NCI-H1092 (cell line): ENCODE measurements around the gene LAMA4.

Experiments
- DNase-seq: peaks from one replicate; lab custom pipeline; 2025; lab: John Stamatoyannopoulos, UW

The LAMA4 gene

DNA sequence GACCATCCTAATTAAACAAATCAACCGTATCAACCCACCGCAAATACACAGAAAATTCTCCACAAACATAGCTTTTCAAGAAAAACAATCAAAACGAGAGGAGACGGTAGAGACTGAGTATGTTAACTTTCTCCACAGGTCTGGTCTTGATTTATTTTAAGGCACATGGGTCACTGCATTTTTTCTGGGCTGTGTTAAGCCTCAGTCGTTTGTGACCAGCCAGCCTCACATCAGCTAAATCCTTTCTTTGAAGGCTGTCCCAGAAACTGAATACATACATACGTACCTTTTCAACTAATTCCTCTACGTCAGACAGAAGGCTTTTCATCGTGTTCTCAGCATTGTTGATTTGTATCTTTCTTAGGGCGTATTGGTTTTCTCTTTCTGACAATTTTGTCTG is 69.4 kb downstream of the LAMA4 start:
- DNase-seq: no peak

DNA sequence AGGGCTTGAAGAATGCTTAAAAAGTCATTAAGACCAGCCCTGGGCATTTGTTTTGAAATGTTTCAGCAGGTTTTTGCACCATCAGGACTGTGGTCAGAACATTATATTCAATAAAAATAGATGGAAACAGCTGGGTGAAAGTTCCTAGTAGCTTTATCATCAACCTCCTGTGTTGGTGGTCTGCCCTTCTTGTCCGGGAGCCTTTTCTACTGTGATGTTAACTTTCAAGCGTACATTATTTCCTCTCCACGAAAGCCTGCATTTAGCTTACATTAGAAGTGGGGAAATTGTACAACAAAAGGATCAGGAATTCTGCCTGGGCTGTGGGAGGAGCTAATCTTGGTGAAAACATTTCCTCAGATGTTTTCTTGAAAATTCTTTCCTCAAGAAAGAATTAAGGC is 71.1 kb downstream of the LAMA4 start:
- no peak for DNase-seq

DNA sequence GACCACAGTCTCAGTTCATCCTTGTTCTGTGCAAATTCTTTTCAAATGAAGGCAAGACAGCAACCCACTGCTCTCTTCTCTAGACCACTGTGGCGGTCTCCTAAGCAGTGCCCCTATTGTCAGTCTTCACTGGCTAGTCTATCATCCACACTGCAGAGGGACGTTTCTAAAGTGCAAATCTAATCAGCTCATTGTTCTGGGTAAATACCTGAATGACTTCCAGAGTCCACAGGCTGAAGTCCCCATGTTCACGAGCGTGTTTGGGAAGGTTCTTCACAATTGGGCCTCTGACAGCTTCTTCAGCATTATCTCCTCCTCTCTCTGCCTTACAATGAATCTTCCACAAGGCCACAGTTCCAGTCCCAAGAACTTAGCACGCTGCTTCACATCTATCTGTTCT is 73.2 kb downstream of the LAMA4 start:
- no peak for DNase-seq

DNA sequence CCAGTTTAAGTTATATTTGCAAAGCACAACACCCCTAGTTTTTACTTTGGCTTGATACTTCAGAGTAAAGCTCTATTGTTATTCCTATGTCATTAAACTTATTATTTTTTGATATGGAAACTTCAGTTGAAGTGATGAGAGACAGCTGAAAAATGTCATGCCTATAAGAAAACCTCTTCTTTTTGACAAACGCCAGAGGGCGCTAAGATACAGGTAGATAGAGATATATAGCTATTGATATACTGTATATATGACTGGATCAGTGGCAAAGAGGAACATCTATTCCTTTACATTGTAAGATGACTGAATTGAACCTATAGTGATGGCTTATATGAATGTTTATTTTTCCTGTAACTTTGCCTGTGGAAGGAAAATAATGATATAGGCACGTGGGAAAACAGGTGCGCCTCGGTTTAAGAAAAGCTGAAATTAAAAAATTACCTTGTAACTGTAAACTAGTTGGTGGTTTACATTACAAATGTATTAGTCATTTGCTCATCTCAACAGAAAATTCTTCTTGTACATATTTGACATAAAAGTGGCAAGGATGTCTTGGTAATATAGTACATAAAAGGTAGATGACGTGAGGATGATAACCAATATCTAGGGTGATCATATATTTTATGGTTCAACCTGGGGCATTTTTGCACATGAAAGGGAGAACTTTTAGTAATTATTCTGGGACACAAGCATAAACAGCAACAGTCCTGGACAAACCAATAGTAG is 74.1 kb downstream of the LAMA4 start:
- DNase-seq: peak; percentile 72

DNA sequence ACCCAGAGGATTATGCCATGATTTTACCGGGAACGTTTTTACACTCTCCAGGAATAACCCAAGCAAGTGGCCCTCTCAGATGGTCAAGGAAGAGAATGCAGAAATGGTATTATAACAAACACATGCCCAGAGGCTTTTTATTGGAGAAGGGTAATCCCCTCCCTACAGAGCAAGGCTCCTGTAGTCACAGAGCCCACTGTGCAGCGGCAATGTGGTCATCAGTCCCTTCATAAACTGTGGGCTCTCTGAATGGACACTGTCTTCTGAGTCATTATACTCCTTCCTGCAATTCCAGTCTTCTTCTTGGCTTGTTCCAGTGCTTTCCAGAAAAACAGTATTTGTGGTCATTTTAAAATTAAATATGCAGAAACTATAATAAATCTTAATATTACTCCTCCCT is 74.7 kb downstream of the LAMA4 start:
- no peak for DNase-seq

DNA sequence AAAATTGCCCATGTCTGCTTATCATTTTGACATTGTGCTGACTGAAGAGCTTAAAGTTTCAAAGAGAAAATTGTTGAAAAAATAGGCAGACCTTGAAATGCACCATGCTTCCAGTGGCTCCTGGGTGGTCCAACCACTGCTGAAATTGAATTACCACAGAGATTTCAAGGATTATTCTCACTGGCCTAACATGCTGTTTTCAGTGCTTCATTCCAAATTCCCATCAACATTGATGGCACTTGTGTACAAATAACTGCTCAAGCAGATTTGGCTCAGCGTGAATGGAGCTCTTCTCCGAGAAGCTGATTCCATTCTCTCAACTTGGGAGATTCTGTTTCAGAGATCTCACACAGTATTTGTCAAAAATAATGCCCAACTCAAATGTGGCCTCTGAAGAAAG is 75.5 kb downstream of the LAMA4 start:
- no peak for DNase-seq

DNA sequence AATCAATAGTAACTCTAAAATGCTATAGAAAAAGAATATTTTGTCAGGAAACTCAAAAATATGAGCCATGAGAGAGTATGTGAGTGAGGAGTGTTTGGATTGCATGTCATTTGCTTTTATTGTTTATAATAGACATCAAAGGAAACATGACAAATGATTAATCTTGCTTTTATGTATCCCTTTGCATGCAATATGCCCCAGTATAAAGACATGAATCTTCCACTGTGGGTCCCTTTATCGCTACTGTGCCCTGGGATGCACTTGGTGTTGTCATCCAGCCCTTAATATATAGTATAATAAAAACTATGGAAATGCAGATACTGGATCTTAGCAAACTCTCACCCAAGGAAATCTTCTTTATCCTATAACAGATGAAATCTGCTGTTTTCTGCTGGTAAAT is 77.3 kb downstream of the LAMA4 start:
- DNase-seq: no peak

DNA sequence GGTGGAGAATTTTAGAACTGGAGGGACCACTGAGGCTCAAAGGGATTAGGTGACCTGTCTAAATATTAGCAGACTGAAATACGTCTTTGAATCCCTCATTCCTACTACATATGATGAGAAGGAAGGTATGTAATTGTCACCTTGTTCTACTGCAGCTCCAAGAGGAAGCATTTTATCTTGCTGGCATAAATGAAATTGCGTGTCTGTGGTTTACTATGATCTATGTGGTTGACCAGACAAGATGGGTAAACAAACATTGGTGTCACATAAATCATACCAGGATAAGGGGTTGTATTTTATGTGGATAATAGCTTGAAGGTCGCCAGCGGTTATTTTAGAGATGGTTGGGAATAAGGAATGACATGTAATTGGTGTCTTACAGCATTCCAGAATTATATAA is 78.2 kb downstream of the LAMA4 start:
- DNase-seq: no peak

DNA sequence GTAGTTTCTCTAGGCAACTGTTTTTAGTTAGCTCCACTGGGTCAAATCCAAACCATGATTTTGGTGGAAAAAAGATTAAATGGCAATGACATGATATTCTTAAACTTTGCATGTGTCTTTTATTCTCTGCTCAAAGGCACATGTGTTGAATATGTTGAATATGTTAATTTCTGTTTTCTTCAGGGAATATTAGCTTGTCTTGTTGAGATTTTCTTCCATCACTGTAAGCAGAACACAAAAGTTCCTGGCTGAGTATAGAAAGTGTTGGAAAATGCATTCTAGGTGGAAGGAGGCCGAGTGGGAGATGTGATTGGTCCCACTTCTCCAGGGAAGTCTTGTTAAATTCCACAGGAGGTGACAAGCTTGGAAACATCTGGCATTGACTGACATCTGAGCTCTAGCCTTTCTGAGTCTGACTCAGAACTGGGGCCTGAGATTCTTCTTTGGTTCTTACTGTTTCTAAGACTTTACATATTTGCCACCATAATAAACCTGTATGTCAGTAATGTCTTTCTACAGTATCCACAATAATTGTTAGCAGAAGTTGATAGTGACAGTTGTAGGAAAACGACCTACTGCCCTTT is 81.1 kb downstream of the LAMA4 start:
- no peak for DNase-seq

DNA sequence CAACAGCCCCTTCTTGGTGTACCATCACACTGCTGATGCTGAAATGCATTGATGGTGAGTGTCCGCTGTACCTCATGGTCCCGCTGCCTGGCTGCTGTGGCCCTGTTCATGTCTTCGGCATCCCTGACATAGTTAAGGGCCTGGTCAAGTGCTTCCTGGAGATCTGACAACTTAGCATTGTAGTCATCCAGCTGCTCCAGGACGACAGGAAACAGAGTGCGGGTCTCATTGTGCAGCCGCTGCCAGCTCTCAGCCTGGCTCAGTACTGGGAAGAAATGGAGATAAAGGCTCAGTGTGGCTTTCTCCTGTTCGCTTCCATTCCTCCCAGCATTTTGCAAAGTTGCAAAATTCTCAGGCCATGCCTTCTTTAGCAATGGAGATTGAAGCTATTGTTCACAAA is 81.8 kb downstream of the LAMA4 start:
- no peak for DNase-seq

DNA sequence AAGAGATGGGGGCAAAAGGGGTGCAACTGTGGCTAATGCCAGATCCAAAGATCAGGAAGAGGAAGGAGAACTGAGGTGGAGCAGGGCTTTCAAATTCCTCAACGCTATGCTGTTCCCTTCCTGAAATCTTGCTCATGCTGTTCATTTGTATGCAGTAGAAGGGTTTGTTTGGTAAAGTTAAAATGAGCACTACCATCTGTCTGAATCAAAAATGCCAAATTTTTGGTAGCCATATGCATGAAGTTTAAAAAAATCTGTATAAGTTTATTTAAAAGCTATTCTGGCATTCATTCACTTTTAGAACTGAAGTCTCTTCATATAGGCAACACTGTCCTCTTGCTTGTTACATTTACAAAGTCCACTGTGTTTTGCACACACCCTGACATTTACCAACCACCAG is 84.8 kb downstream of the LAMA4 start:
- no peak for DNase-seq

DNA sequence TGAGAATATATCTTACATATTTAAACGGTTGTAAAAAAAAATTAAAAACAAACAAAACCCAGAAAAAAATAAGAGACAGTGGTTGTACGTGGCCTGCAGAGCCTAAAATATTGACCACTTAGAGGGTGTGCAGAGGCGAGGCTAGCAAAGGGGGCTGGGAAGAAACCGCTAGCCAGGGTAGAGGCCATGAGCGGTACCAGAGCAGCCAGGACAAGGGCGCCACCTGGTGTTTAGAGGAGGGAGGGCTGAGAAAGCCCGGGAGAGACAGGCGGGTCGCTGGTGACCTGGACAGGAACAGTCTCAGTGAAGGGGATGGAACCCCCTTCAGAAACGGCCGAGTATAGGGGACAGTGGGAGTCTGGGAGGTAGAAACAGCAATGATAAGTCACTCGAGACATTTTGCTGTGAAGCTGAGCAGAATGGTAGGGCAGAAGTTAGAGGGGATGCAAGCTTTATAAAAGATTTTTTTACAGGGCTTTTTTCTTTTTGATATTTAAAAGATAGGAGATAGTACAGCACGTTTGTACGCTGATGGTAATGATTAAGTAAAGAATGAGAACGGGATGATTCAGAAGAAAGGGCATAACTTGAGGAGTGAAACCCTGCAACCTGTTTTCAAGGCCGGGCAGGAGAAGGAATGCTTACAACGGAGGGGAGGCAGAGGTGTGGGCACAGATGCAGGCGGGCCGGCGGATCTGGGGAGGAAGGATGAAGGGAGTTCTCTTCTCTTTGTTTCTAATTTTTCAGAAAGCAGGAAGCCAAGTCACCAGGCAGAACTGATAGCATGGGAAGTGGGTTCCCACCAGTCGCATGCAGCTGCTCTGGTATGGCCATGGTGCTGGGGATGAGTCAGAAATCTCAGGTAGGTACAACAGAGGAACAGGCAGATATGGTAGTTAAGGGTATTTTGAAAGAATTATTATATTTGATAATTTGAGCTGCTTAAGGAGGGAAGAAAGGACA is 90.8 kb downstream of the LAMA4 start:
- DNase-seq: peak; percentile 53

DNA sequence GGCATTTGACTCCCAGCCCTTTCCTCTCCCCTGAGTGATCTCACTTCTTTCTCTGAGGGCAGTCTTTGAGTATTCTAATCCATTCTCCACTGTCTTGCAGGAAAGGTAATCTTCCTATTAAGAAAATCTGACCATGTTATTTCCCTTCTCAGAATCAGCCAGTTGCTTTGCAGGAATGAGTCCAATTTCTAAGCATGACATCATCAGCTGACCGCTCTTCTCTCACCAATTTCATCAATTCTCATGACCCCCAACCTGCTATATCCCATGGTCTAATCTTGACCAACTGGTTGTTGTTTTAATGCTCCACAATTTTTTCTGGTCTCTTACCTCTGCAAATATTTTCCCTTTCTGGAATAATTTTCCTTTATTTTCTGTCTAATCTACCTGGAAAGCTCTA is 93.6 kb downstream of the LAMA4 start:
- no peak for DNase-seq

DNA sequence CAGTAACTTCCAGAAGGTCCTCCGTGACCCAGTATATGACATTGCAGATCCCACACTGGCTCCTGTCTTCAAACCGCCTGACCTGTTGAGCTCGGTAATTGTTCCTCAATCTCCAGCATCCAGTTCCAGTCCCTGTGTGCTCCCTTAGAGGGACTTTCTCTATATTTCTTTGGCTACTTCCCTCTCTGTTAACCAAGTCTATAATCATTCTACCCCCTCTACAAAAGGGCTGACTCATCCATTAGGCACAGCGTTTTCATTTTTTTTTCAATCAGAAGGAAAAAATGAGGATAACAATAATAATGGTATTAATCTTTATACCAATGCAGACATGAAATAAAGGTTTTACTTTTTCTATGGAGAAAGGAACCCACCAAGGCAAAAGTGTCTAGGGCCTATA is 97.7 kb downstream of the LAMA4 start:
- no peak for DNase-seq

DNA sequence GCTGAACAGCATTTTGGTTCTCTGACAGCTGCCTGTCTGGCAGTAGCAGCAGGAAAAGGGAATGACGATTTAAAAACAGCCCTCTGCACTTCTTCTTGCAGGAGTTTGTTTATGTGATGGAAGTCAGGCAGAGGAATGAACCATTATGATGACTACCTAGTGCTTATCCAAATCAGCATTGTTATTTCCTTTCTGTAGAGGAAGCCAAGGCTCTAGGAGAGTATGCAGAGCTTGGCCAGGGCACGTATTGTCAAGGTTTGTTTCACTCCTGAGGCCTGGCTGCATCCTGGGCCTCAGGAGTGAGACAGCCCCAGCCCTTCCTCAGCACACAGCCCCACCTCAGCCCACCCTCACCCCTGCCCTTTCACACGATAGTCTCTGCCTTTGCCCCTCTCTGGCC is 98.5 kb downstream of the LAMA4 start:
- no peak for DNase-seq

DNA sequence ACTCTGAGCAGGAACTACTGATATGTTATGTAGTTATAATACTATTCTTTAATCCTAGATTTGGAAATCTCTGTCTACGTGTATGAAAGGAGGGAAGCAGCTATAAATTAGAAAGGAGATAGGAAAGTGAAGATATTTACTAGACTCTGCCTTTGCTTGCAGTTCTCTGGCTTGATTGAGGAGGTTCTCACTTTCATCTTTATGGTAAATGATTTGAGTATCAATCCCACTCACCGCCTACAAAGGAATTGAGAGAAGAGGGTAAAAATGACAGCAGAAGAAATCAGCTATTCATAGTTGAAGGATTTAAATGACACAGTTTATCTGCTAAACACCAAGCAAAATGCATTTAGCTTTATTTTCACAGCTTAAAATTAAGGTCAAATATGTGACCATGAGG is 99.7 kb downstream of the LAMA4 start:
- no peak for DNase-seq

DNA sequence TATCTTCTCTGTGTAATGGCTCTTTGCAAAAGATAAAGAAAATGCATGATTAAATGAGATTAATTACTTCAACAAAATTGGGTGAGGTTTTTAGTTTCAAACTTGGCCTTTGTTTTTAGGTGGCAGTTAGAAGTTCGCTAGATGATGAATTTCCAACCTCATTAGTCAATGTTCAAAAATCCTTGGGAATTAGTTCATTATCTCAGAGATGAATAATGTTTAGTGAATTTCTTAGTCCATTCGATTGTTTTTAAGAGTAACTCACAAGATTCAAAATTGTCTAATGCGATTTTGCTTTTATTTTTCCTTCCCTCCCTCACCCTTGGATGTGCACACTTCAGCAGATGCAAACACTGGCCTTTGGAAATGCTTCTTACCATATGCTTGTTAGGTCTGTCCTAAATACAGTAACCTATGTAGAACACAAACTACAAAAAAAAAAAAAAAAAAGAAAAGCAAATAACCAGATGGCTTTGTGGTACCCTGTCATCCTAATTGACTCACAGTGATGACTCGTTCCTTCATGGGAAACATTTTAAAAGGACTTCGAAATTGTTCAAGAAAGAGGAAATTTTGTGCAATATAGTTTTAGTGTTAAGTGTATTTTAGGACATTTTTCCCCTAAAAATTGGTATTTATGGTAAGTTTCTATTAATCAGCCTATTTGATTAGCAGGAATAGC is 100.3 kb downstream of the LAMA4 start:
- no peak for DNase-seq

DNA sequence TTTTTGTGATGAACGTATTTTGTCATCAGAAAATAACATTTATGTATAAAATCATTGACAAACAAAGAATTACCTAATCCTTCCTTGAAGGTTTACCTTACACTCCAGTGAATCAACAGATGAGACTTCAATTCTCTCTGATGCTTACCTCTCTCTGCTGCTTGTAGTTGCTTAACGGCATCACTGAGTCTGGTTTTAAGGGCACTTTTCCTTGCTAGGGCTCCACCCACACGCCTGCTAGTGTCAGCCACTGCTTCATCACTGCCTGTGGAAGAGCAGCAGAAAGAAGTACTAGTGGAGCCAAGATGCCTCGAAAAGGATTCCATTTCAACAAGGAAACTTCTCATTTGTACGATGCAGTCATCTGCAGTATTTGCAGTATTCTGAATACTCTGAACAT is 104.0 kb downstream of the LAMA4 start:
- no peak for DNase-seq

DNA sequence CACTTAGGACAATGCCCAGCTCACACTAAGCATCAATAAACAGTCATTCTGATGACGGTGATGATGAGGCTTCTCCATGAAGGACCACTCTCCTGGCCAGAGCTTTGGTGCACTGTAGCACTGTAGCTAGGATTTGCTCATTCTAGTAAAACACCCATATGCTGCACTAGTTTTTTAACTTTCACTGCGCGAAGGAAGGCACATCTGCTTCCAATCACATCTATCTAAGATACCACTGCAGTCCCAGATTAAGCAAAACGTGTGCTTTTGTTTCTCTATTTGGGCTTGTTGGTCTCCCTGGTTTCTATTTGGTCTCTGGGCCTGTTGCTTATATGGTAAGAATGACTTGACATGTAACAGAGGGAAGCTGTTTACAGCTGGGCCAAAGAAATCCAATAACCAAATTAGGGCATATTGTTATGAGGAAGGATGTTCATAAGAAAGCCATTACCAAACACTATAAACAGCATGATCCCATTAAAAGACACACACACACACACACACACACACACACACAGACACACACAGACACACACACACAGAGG is 104.6 kb downstream of the LAMA4 start:
- no peak for DNase-seq

DNA sequence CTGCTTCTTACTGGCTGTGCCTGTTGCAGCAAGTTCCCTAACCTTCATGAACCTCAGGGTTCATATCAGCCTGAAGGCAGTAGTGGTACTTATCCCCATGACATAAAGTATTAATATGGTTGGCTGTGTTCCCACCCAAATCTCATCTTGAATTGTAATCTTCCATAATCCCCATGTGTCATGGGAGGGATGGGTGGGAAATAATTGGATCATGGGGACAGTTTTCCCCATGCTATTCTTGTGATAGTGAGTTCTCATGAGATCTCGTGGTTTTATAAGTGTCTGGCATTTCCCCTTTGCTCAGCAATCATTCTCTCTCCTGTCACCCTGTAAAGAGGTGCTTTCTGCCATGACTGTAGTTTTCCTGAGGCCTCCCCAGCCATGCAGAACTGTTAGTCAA is 105.1 kb downstream of the LAMA4 start:
- no peak for DNase-seq

DNA sequence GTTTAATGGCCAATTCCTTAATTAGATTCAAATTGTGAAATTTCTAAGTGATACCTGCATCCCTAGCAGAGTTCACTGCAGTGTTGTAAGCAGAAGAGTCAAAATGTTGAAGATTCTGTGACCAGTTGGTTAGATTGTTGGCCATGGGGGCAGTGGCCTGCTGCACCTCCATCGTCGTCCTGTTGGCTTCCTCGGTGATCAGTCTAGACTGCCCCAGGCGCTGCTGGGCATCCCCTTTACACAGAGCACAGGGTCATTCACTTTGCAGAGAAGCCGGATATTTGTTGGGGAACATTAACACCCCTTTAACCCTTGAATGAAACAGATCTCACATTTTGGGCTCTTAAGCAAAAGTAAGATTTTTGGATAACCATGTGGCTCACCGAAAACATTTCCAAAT is 106.3 kb downstream of the LAMA4 start:
- no peak for DNase-seq

DNA sequence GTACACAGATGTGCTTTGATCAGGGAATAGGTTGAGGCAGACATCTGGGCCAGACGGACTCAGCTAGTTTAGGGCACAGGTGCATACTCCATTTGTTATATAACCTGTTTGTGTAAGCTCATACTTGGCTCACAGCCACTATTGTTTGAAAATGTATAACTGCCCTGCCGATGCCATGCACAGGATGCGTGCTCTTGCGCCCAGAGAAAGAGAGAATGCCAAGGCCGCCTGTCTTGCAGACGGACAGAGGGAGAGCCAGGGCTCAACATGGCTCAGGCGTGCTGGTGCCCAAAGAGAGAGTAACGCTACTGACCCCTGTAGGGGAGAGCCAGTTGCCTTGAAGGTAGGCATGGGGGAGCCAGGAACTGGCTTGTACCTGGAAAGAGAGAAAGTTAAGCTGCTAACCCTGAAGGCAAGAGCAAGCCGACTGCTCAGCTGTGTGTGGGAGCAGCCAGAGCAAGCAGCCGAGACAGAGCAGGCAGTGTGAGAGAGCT is 109.2 kb downstream of the LAMA4 start:
- no peak for DNase-seq
